HCT116 (cell line): ENCODE results near the gene PARVG. TPM values are rescaled to one million over a fixed set of nuclear protein-coding genes. Genes with fewer than 3 reads are reported as not detected.

ENCODE experiments used
- ATAC-seq: fragments of 200-7000 bp; cut with Tn5 transposase; 2 replicates; pipeline ENCODE4 v1.9.1; 2020; ENCODE audit warnings: mild to moderate bottlenecking, moderate library complexity
- BruUV-seq: library from RNA; stranded (reverse); fragments of 400-500 nt; replicated peaks from 2 replicates; lab custom pipeline; 2021; lab: Mats Ljungman, UMichigan
- CTCF ChIA-PET: fragments of 300-600 bp; sonication (Branson Sonifier 250); formaldehyde crosslinking; loops from one replicate; lab custom pipeline; 2021; ENCODE audit warnings: antibody characterized with exemption; lab: Charles Lee
- POLR2A ChIA-PET: fragments of 300-600, 350-600 bp; sonication (Branson Sonifier 250); formaldehyde crosslinking; loops from one replicate; lab custom pipeline; 2021; ENCODE audit warnings: antibody characterized with exemption; lab: Charles Lee
- RAD21 ChIA-PET, 2 experiments: fragments of 300-600 bp; sonication (Branson Sonifier 250); formaldehyde crosslinking; loops; one replicate each; lab custom pipeline; 2023; ENCODE audit warnings: low total read pairs in 2 of 2; ENCODE audit not compliant: uncharacterized antibody in 2 of 2, unreplicated experiment in 2 of 2, low non-redundant PET in 1 of 2; lab: Charles Lee
- DNase-seq: peaks from one replicate; pipeline ENCODE4 v3.0.0-alpha.2; 2010; ENCODE audit warnings: low read depth, low spot score
- H2AFZ ChIP-seq: fragments of 200-600 bp; shearing (Covaris generic), sonication (generic); 2 replicates; pipeline ENCODE4 v1.6.1; 2017; ENCODE audit warnings: low read depth, mixed run types, mixed read lengths, antibody characterized with exemption, low read length; ENCODE audit not compliant: poor library complexity, severe bottlenecking
- H3K27ac ChIP-seq: 2 replicates; pipeline ENCODE4 v1.5.1; 2012; ENCODE audit warnings: low read depth, low read length
- H3K27me3 ChIP-seq: fragments of 200-600 bp; sonication (generic); 2 replicates; pipeline ENCODE4 v1.6.1; 2016; ENCODE audit warnings: mixed run types, low read length, mixed read lengths; ENCODE audit not compliant: insufficient read depth
- H3K36me3 ChIP-seq, 2 experiments: fragments of 200-500 bp in 1 of 2; fragments of 200-600 bp in 1 of 2; sonication (Bioruptor generic) in 1 of 2; sonication (generic) in 1 of 2; 2 replicates each; pipeline versions ENCODE4 v1.5.1 to v1.6.1; 2014 to 2016; ENCODE audit warnings: low read length in 2 of 2, inconsistent platforms in 1 of 2, mixed read lengths in 1 of 2, mixed run types in 1 of 2; ENCODE audit not compliant: insufficient read depth in 2 of 2, control insufficient read depth in 1 of 2
- H3K4me1 ChIP-seq, 2 experiments: fragments of 200-600 bp in 1 of 2; sonication (generic) in 1 of 2; 2 replicates each; pipeline versions ENCODE4 v1.5.1 to v1.6.1; 2012 to 2017; ENCODE audit warnings: low read length in 2 of 2, inconsistent platforms in 1 of 2, mild to moderate bottlenecking in 1 of 2, mixed read lengths in 1 of 2, mixed run types in 1 of 2, moderate library complexity in 1 of 2; ENCODE audit not compliant: insufficient read depth in 2 of 2, control insufficient read depth in 1 of 2
- H3K4me2 ChIP-seq: fragments of 200-600 bp; sonication (generic); 2 replicates; pipeline ENCODE4 v1.6.1; 2017; ENCODE audit warnings: mixed run types, low read length, mixed read lengths
- H3K4me3 ChIP-seq, 2 experiments: fragments of 200-600 bp in 1 of 2; sonication (generic) in 1 of 2; replicated peaks in 1 of 2; 2 replicates each; pipeline ENCODE4 v1.5.1; 2011 to 2016; ENCODE audit warnings: low read length in 2 of 2, control low read depth in 1 of 2, low read depth in 1 of 2, mild to moderate bottlenecking in 1 of 2, mixed read lengths in 1 of 2, mixed run types in 1 of 2
- H3K79me2 ChIP-seq: fragments of 200-600 bp; sonication (generic); 2 replicates; pipeline ENCODE4 v1.6.1; 2017; ENCODE audit warnings: mild to moderate bottlenecking, mixed run types, low read length, moderate library complexity, mixed read lengths; ENCODE audit not compliant: insufficient read depth
- H3K9ac ChIP-seq: fragments of 200-600 bp; sonication (generic); 2 replicates; pipeline ENCODE4 v1.6.1; 2016; ENCODE audit warnings: low read length, mixed read lengths
- H3K9me2 ChIP-seq: fragments of 200-600 bp; sonication (generic), shearing (Covaris generic); 2 replicates; pipeline ENCODE4 v1.6.1; 2017; ENCODE audit warnings: mixed run types, mild to moderate bottlenecking, moderate library complexity; ENCODE audit not compliant: insufficient read depth
- H3K9me3 ChIP-seq, 2 experiments: fragments of 200-500 bp in 1 of 2; fragments of 200-600 bp in 1 of 2; sonication (Bioruptor generic) in 1 of 2; sonication (generic) in 1 of 2; 2 replicates each; pipeline ENCODE4 v1.6.1; 2014 to 2017; ENCODE audit warnings: low read length in 2 of 2, mixed read lengths in 2 of 2, inconsistent platforms in 1 of 2, low read depth in 1 of 2, mild to moderate bottlenecking in 1 of 2, mixed run types in 1 of 2, moderate library complexity in 1 of 2; ENCODE audit not compliant: control insufficient read depth in 1 of 2, insufficient read depth in 1 of 2
- H4K20me1 ChIP-seq: fragments of 200-600 bp; sonication (generic), shearing (Covaris generic); 2 replicates; pipeline ENCODE4 v1.6.1; 2017; ENCODE audit warnings: mixed run types, mild to moderate bottlenecking, moderate library complexity; ENCODE audit not compliant: insufficient read depth
- CBX3 ChIP-seq: IDR thresholded peaks from 2 replicates; pipeline ENCODE4 v1.6.1; 2012; ENCODE audit warnings: low read depth
- EGR1 ChIP-seq: IDR thresholded peaks from 2 replicates; pipeline ENCODE4 v1.6.1; 2012; ENCODE audit warnings: low read depth
- ELF1 ChIP-seq: IDR thresholded peaks from 2 replicates; pipeline ENCODE4 v1.6.1; 2012; ENCODE audit warnings: low read depth, borderline replicate concordance
- EZH2phosphoT487 ChIP-seq: fragments of 200-600 bp; IDR thresholded peaks from 2 replicates; pipeline ENCODE4 v1.6.1; 2018; ENCODE audit warnings: antibody characterized with exemption, borderline replicate concordance
- JUND ChIP-seq: IDR thresholded peaks from 2 replicates; pipeline ENCODE4 v1.6.1; 2012
- SP1 ChIP-seq: IDR thresholded peaks from 2 replicates; pipeline ENCODE4 v1.6.1; 2012; ENCODE audit warnings: low read depth
- SRF ChIP-seq: IDR thresholded peaks from 2 replicates; pipeline ENCODE4 v1.6.1; 2012; ENCODE audit warnings: low read depth
- intact Hi-C: fragments of 100-400 bp; cut with micrococcal nuclease; formaldehyde crosslinking; loops from 2 replicates; pipeline ENCODE4 v1.10.0; 2022
- total RNA-seq: library from RNA; stranded (reverse); gene quantifications from one replicate; pipeline ENCODE4 v1.2.1, GENCODE V29; 2021; ENCODE audit not compliant: unreplicated experiment
- TF ChIP-seq, protein P1 (sequence below): IDR thresholded peaks from 2 replicates; pipeline ENCODE4 v1.6.1; 2012; ENCODE audit warnings: low read depth

PARVG gene
- total RNA-seq, 1 experiment from 2014 or later = 0.57 TPM

- Histone ChIP-seq H3K79me2 (no peaks in the 10 kb centered on the region), H3K27ac (no peak overlapping the region), H2AFZ (no peak overlapping the region), H3K4me1 (no peaks in the 10 kb centered on the region), H3K36me3 (no peaks in the 10 kb centered on the region), H3K4me2 (no peak overlapping the region), H3K9ac (no peak overlapping the region), H3K9me3 (no peaks in the 10 kb centered on the region), H3K9me2 (no peaks in the 10 kb centered on the region)
- ChIA-PET CTCF (no interaction called here), POLR2A (no interaction called here)
- no peak for ATAC-seq
- intact Hi-C loops = no loop called here
- TF ChIP-seq EGR1 (no peak), ELF1 (no peak), CBX3 (no peak), SRF (no peak), EZH2phosphoT487 (no peak), SP1 (no peak)
- TF ChIP-seq, all 23 proteins: peak for 0
- no peak overlapping the region for H3K4me3 ChIP-seq
- H4K20me1 ChIP-seq = no peaks in the 10 kb centered on the region
- DNase-seq = no peak
- RAD21 ChIA-PET = no interaction called here
- H3K27me3 ChIP-seq = no peaks in the 10 kb centered on the region
- BruUV-seq = no TSS peak
Observed at GRCh38 chr22:44159811-44160210, 20.9 kb upstream of the PARVG start.

GRCh38 chr22:44160421-44160820, 20.3 kb upstream of the PARVG start:
- Histone ChIP-seq H3K9me2 (no peaks in the 10 kb centered on the region), H3K4me1 (no peaks in the 10 kb centered on the region), H3K36me3 (no peaks in the 10 kb centered on the region), H3K4me2 (no peak overlapping the region), H3K4me3 (no peak overlapping the region), H3K9me3 (no peaks in the 10 kb centered on the region), H4K20me1 (no peaks in the 10 kb centered on the region), H3K9ac (no peak overlapping the region), H2AFZ (no peak overlapping the region), H3K27me3 (no peaks in the 10 kb centered on the region), H3K27ac (no peak overlapping the region), H3K79me2 (no peaks in the 10 kb centered on the region)
- no TSS peak for BruUV-seq
- TF ChIP-seq SP1 (no peak), JUND (no peak), EZH2phosphoT487 (no peak), SRF (no peak)
- TF ChIP-seq, protein P1, sequence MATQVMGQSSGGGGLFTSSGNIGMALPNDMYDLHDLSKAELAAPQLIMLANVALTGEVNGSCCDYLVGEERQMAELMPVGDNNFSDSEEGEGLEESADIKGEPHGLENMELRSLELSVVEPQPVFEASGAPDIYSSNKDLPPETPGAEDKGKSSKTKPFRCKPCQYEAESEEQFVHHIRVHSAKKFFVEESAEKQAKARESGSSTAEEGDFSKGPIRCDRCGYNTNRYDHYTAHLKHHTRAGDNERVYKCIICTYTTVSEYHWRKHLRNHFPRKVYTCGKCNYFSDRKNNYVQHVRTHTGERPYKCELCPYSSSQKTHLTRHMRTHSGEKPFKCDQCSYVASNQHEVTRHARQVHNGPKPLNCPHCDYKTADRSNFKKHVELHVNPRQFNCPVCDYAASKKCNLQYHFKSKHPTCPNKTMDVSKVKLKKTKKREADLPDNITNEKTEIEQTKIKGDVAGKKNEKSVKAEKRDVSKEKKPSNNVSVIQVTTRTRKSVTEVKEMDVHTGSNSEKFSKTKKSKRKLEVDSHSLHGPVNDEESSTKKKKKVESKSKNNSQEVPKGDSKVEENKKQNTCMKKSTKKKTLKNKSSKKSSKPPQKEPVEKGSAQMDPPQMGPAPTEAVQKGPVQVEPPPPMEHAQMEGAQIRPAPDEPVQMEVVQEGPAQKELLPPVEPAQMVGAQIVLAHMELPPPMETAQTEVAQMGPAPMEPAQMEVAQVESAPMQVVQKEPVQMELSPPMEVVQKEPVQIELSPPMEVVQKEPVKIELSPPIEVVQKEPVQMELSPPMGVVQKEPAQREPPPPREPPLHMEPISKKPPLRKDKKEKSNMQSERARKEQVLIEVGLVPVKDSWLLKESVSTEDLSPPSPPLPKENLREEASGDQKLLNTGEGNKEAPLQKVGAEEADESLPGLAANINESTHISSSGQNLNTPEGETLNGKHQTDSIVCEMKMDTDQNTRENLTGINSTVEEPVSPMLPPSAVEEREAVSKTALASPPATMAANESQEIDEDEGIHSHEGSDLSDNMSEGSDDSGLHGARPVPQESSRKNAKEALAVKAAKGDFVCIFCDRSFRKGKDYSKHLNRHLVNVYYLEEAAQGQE = no peak
- ATAC-seq = no peak
- CTCF ChIA-PET = no interaction called here
- intact Hi-C loops = no loop called here
- RAD21 ChIA-PET = no interaction called here
- DNase-seq = no peak
- POLR2A ChIA-PET = no interaction called here
